Chondrocyte (in vitro differentiated cells): ENCODE results near the gene FBXW9. TPM values are rescaled to one million over a fixed set of nuclear protein-coding genes. Genes with fewer than 3 reads are reported as not detected.
"Not testable (repeated sequence)": the region's sequence is repeated elsewhere in the genome, so short reads cannot be mapped to it uniquely, and the experiment has no call there.

Experiments used
- DNase-seq: peaks from one replicate; pipeline ENCODE4 v3.0.0; 2021; ENCODE audit warnings: mixed read lengths, low spot score
- H3K27ac Mint-ChIP-seq: one replicate; pipeline ENCODE4 v1.8.0; 2021; ENCODE audit warnings: mild to moderate bottlenecking, moderate library complexity, mixed read lengths; ENCODE audit not compliant: unreplicated experiment
- H3K27me3 Mint-ChIP-seq: 2 replicates; pipeline ENCODE4 v1.8.0; 2021; ENCODE audit warnings: low read depth, mixed read lengths
- H3K36me3 Mint-ChIP-seq: 2 replicates; pipeline ENCODE4 v1.8.0; 2021; ENCODE audit warnings: low read depth, mixed read lengths
- H3K4me1 Mint-ChIP-seq: 2 replicates; pipeline ENCODE4 v1.8.0; 2021; ENCODE audit warnings: low read depth, mild to moderate bottlenecking, mixed read lengths
- H3K4me3 Mint-ChIP-seq: one replicate; pipeline ENCODE4 v1.8.0; 2021; ENCODE audit warnings: mild to moderate bottlenecking, moderate library complexity, mixed read lengths; ENCODE audit not compliant: unreplicated experiment
- H3K9me3 Mint-ChIP-seq: 2 replicates; pipeline ENCODE4 v1.8.0; 2021; ENCODE audit warnings: low read depth, mixed read lengths
- total RNA-seq: library from RNA; stranded (reverse); gene quantifications from 3 replicates; pipeline ENCODE4 v1.2.1, GENCODE V29; 2021
- TF ChIP-seq, protein P1 (sequence below): fragments of 200-600 bp; sonication (generic); IDR thresholded peaks from 2 replicates; pipeline ENCODE4 v1.5.0; 2021; ENCODE audit warnings: antibody characterized with exemption, mild to moderate bottlenecking, moderate library complexity

FBXW9 gene
- total RNA-seq, 1 donor from 2014 or later: 5.0 TPM

DNA sequence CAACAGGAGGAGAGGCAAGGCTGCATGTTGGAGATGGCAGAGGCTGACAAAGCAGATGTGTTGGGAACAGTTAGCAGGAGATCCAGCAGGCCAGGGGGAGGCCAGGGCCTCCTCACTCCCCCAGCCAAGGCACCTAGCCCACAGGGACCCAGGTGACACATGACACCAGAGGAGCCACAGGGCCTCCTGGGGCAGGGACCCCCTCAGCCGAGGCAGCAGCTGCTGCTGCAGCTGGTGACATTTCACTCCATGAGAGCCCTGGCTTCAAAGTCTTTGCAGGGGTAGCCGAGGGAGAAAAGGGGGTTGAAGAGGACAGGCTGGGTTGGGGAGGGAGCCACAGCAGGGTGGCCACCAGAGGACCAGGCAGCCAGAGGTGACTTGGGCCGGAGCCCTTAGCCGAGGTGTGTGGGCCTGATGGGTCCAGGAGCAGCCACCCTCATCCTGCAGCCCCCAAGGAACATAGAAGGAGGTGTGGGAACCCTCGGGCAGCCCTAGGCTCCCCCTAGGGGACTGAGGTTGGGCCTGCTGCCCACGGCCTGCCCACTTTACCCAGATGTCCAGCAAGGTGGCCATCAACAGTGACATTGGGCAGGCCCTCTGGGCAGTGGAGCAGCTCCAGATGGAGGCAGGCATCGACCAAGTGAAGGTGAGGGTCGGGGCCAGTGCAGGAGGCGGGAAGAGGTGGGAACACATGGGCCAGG is 8.8 kb downstream of the FBXW9 start, which contains the start of gene GNG14:
GNG14 (plus strand) TSS at position 503 of the 701 bp plus-strand sequence; CDS start at position 554, 51 bp downstream.
- H3K27ac Mint-ChIP-seq: no peak within 1 kb of the TSS
- H3K27me3 Mint-ChIP-seq: no peaks in the 10 kb centered on the region
- no peaks in the 10 kb centered on the region for H3K4me1 Mint-ChIP-seq
- no peaks in the 10 kb centered on the region for H3K9me3 Mint-ChIP-seq
- no peak within 1 kb of the TSS for H3K4me3 Mint-ChIP-seq
- TF ChIP-seq, protein P1, sequence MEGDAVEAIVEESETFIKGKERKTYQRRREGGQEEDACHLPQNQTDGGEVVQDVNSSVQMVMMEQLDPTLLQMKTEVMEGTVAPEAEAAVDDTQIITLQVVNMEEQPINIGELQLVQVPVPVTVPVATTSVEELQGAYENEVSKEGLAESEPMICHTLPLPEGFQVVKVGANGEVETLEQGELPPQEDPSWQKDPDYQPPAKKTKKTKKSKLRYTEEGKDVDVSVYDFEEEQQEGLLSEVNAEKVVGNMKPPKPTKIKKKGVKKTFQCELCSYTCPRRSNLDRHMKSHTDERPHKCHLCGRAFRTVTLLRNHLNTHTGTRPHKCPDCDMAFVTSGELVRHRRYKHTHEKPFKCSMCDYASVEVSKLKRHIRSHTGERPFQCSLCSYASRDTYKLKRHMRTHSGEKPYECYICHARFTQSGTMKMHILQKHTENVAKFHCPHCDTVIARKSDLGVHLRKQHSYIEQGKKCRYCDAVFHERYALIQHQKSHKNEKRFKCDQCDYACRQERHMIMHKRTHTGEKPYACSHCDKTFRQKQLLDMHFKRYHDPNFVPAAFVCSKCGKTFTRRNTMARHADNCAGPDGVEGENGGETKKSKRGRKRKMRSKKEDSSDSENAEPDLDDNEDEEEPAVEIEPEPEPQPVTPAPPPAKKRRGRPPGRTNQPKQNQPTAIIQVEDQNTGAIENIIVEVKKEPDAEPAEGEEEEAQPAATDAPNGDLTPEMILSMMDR: no peak
- no peak for DNase-seq
- H3K36me3 Mint-ChIP-seq: no peaks in the 10 kb centered on the region

DNA sequence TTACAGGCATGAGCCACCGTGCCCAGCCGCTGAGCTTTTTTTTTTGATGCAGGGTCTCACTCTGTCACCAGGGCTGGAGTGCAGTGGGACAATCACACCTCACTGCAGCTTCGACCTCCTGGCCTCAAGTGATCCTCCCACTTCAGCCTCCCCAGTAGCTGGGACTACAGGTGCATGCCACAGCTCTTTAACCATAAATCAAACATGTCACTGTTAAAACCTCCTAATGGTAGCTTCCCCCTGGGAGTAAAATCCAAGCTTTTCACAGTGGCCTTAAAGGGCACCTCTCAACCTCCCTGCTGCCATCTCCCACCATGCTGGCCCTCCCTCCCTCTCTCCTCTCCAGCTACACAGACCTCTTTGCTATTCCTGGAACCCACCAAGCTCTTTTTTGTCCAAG is 10.6 kb downstream of the FBXW9 start:
- no peaks in the 10 kb centered on the region for H3K36me3 Mint-ChIP-seq
- DNase-seq: no peak
- no peak overlapping the region for H3K4me3 Mint-ChIP-seq
- H3K27me3 Mint-ChIP-seq: no peaks in the 10 kb centered on the region
- no peaks in the 10 kb centered on the region for H3K9me3 Mint-ChIP-seq
- TF ChIP-seq, protein P1: no peak
- no peak overlapping the region for H3K27ac Mint-ChIP-seq
- peaks cover 5% of the 10 kb centered on the region for H3K4me1 Mint-ChIP-seq

DNA sequence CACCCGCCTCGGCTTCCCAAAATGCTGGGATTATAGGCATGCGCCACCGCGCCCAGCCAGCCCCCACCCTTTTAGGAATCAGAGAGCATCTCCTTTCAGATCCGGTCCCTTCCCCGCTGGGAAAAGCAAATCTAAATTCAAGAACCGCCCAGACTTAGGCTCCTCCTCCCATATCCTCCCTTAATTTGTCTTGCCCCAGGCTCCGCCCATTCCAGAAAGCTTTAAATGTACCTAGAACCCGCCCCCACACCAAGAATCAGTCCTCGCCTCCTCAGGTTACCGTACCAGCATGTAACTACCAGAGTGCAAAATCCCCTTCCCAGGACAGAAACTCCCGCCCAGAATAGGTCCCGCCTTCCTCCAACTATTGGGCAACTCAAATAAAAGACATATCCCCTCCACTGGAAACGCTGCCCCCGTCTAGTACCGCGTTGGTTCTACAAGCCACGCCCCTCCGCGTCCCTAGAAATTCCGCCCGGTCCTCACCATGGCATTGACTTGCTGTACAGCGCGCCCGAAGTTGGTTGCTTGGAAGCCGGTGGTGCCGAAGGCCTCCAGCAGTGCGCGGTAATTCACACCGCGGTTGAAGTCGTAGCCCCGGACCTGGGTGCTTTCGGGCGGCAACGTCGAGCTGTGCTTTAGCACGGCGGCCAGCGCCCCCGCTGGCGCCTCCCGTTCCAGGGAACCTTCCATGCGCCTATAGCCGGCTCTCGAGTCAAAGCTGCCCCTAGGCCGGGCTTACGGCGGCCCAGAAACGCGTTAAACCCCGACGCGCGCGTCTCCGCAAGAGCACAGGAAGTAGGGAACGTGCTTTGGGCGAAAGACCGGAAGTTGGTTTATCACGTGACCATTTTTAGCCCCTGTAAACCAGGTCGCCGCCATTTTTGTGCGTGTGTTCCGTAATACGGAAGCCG is 15.1 kb downstream of the FBXW9 start, which contains the start of gene DHPS:
DHPS (minus strand) TSS at position 807 of the 914 bp plus-strand sequence; CDS start at position 693, 114 bp downstream.
- Mint-ChIP-seq H3K27ac (peak within 1 kb of the TSS; percentile 97), H3K9me3 (no peaks in the 10 kb centered on the region), H3K4me3 (peak within 1 kb of the TSS; percentile 90), H3K4me1 (peaks cover 6% of the 10 kb centered on the region), H3K27me3 (no peaks in the 10 kb centered on the region), H3K36me3 (peaks cover 10% of the 10 kb centered on the region)
- DNase-seq: peak; percentile 94
- TF ChIP-seq, protein P1: peak; percentile 38

DNA sequence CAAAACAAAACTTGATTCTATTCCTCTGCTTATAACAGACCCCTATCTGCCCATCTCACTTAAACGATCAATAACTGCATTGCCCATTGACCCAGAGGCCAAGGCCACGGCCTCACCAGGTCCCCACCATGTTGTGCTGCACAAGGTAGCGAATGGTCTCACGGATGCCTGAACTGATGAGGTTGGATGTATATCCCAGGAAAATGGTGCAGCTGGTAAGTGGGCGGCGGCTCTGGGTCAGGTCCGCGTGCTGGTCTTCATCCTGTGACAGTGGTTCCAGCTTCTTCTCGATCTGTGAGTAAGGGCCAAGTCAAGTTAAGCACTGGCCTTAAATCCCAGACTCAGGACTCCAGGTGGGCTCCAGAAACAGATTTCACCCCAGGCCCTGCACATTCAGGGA is 16.4 kb downstream of the FBXW9 start:
- peak overlapping the region; percentile 49 for H3K27ac Mint-ChIP-seq

DNA sequence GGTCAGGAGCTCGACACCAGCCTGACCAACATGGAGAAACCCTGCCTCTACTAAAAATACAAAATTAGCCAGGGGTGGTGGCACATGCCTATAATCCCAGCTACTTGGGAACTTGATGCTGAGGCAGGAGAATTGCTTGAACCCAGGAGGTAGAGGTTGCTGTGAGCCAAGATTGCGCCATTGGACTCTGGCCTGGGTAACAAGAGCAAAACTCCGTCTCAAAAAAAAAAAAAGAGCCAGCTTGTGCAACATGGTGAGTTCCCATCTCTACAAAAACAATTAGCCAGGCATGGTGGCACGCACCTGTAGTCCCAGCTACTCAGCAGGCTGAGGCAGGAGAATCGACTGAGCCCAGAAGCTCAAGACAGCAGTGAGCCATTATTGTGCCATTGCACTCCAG is 18.4 kb downstream of the FBXW9 start:
- not testable (repeated sequence) for H3K4me1 Mint-ChIP-seq, DNase-seq, H3K4me3 Mint-ChIP-seq, H3K9me3 Mint-ChIP-seq, H3K27me3 Mint-ChIP-seq, H3K27ac Mint-ChIP-seq
- H3K36me3 Mint-ChIP-seq: peaks cover 17% of the 10 kb centered on the region

More for the DNA sequence above, 16.4 kb downstream of the FBXW9 start:
- DNase-seq: no peak
- TF ChIP-seq, protein P1: no peak
- Mint-ChIP-seq H3K27me3 (no peaks in the 10 kb centered on the region), H3K4me1 (peaks cover 6% of the 10 kb centered on the region), H3K9me3 (no peaks in the 10 kb centered on the region), H3K4me3 (peak overlapping the region; percentile 33), H3K36me3 (peaks cover 11% of the 10 kb centered on the region)
